ENCODE data around the gene F10.
A peak's percentile ranks its signal among the peaks of the same experiment; 100 is the strongest.

The F10 gene

GRCh38 chr13:113122550-113123225 lies at the start of gene F10:
Gene F10 (plus strand): TSS chr13:113122799. CDS start chr13:113122856, 57 bp downstream.
- Histone ChIP-seq H3K4me1 (ENCODE audit: control insufficient read depth in 2 of 2, insufficient read depth in 2 of 2, low read length in 2 of 2) (peaks cover 4 to 6% of the 10 kb centered on the region in 2 donors), H3K9ac (ENCODE audit: low read depth in 1 of 2, low read length in 2 of 2) (peak within 1 kb of the TSS in 1 of 2 donors; percentile 21), H3K9me3 (ENCODE audit: control insufficient read depth in 2 of 2, low read length in 2 of 2) (no peaks in the 10 kb centered on the region), H3K36me3 (ENCODE audit: control insufficient read depth in 2 of 2, insufficient read depth in 2 of 2, low read length in 2 of 2) (no peaks in the 10 kb centered on the region), H3K27ac (ENCODE audit: low read depth in 2 of 2, low read length in 2 of 2) (peak within 1 kb of the TSS; percentile 23 to 34), H3K4me3 (ENCODE audit: low read length in 2 of 2) (peak within 1 kb of the TSS; percentile 37 to 46), H3K27me3 (ENCODE audit: control insufficient read depth in 2 of 2, insufficient read depth in 2 of 2, low read length in 2 of 2) (peaks cover 0 to 2% of the 10 kb centered on the region in 2 donors)

- Histone ChIP-seq H3K27me3 (ENCODE audit: control insufficient read depth in 2 of 2, insufficient read depth in 2 of 2, low read length in 2 of 2) (no peaks in the 10 kb centered on the region), H3K27ac (ENCODE audit: low read depth in 2 of 2, low read length in 2 of 2) (no peak overlapping the region), H3K9ac (ENCODE audit: low read depth in 1 of 2, low read length in 2 of 2) (no peak overlapping the region), H3K36me3 (ENCODE audit: control insufficient read depth in 2 of 2, insufficient read depth in 2 of 2, low read length in 2 of 2) (peaks cover 16 to 33% of the 10 kb centered on the region in 2 donors), H3K9me3 (ENCODE audit: control insufficient read depth in 2 of 2, low read length in 2 of 2) (no peaks in the 10 kb centered on the region), H3K4me3 (ENCODE audit: low read length in 2 of 2) (no peak overlapping the region), H3K4me1 (ENCODE audit: control insufficient read depth in 2 of 2, insufficient read depth in 2 of 2, low read length in 2 of 2) (no peaks in the 10 kb centered on the region)
Measured at GRCh38 chr13:113073942-113074341, 48.7 kb upstream of the F10 start.

GRCh38 chr13:113074401-113074800 lies 48.2 kb upstream of the F10 start:
- H3K4me1 ChIP-seq (ENCODE audit: control insufficient read depth in 2 of 2, insufficient read depth in 2 of 2, low read length in 2 of 2), result no peaks in the 10 kb centered on the region
- peaks cover 16 to 35% of the 10 kb centered on the region in 2 donors for H3K36me3 ChIP-seq (ENCODE audit: control insufficient read depth in 2 of 2, insufficient read depth in 2 of 2, low read length in 2 of 2)
- no peak overlapping the region for H3K4me3 ChIP-seq (ENCODE audit: low read length in 2 of 2)
- no peaks in the 10 kb centered on the region for H3K9me3 ChIP-seq (ENCODE audit: control insufficient read depth in 2 of 2, low read length in 2 of 2)
- H3K27me3 ChIP-seq (ENCODE audit: control insufficient read depth in 2 of 2, insufficient read depth in 2 of 2, low read length in 2 of 2), result no peaks in the 10 kb centered on the region
- no peak overlapping the region for H3K27ac ChIP-seq (ENCODE audit: low read depth in 2 of 2, low read length in 2 of 2)
- no peak overlapping the region for H3K9ac ChIP-seq (ENCODE audit: low read depth in 1 of 2, low read length in 2 of 2)

DNA sequence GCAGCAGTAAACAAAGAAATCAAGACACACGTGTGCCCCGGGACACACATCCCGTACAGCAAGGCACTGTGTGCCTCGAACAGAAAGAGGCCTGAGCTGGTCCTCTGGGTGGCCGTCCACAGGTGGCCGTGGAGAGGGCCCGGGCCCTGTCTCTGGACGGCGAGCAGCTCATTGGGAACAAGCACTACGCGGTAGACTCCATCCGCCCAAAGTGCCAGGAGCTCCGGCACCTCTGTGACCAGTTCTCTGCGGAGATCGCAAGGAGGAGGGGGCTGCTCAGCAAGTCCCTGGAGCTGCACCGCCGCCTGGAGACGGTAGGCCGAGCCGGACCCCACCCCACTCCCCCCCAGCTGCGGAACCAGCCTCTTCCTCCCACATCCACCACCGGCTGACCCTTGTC lies 47.7 kb upstream of the F10 start:
- no peaks in the 10 kb centered on the region for H3K9me3 ChIP-seq (ENCODE audit: control insufficient read depth in 2 of 2, low read length in 2 of 2)
- H3K4me1 ChIP-seq (ENCODE audit: control insufficient read depth in 2 of 2, insufficient read depth in 2 of 2, low read length in 2 of 2), result no peaks in the 10 kb centered on the region
- H3K27ac ChIP-seq (ENCODE audit: low read depth in 2 of 2, low read length in 2 of 2), result no peak overlapping the region
- no peaks in the 10 kb centered on the region for H3K27me3 ChIP-seq (ENCODE audit: control insufficient read depth in 2 of 2, insufficient read depth in 2 of 2, low read length in 2 of 2)
- H3K9ac ChIP-seq (ENCODE audit: low read depth in 1 of 2, low read length in 2 of 2), result no peak overlapping the region
- H3K4me3 ChIP-seq (ENCODE audit: low read length in 2 of 2), result no peak overlapping the region
- peaks cover 15 to 32% of the 10 kb centered on the region in 2 donors for H3K36me3 ChIP-seq (ENCODE audit: control insufficient read depth in 2 of 2, insufficient read depth in 2 of 2, low read length in 2 of 2)

DNA sequence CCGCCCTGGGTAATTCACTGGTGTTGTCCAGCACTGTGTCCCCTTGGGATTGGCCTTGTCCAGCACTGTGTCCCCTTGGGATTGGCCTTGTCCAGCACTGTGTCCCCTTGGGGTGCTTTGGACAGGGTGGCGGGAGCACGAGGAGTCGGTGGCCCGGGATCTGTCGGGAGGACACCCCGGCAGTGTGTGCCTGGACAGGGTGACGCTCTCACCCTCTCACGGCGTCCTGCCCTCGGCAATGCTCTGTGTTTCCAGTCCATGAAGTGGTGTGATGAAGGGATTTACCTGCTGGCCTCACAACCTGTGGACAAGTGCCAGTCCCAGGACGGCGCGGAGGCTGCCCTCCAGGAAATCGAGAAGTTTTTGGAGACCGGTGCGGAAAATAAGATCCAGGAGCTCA lies 46.9 kb upstream of the F10 start:
- Histone ChIP-seq H3K4me1 (ENCODE audit: control insufficient read depth in 2 of 2, insufficient read depth in 2 of 2, low read length in 2 of 2) (no peaks in the 10 kb centered on the region), H3K4me3 (ENCODE audit: low read length in 2 of 2) (no peak overlapping the region), H3K27me3 (ENCODE audit: control insufficient read depth in 2 of 2, insufficient read depth in 2 of 2, low read length in 2 of 2) (no peaks in the 10 kb centered on the region), H3K36me3 (ENCODE audit: control insufficient read depth in 2 of 2, insufficient read depth in 2 of 2, low read length in 2 of 2) (peaks cover 7 to 29% of the 10 kb centered on the region in 2 donors), H3K27ac (ENCODE audit: low read depth in 2 of 2, low read length in 2 of 2) (no peak overlapping the region), H3K9me3 (ENCODE audit: control insufficient read depth in 2 of 2, low read length in 2 of 2) (no peaks in the 10 kb centered on the region), H3K9ac (ENCODE audit: low read depth in 1 of 2, low read length in 2 of 2) (no peak overlapping the region)

GRCh38 chr13:113076681-113077401 lies 45.8 kb upstream of the F10 start:
- Histone ChIP-seq H3K36me3 (ENCODE audit: control insufficient read depth in 2 of 2, insufficient read depth in 2 of 2, low read length in 2 of 2) (peaks cover 4 to 34% of the 10 kb centered on the region in 2 donors), H3K4me1 (ENCODE audit: control insufficient read depth in 2 of 2, insufficient read depth in 2 of 2, low read length in 2 of 2) (no peaks in the 10 kb centered on the region), H3K9me3 (ENCODE audit: control insufficient read depth in 2 of 2, low read length in 2 of 2) (no peaks in the 10 kb centered on the region), H3K27me3 (ENCODE audit: control insufficient read depth in 2 of 2, insufficient read depth in 2 of 2, low read length in 2 of 2) (no peaks in the 10 kb centered on the region), H3K4me3 (ENCODE audit: low read length in 2 of 2) (no peak overlapping the region), H3K9ac (ENCODE audit: low read depth in 1 of 2, low read length in 2 of 2) (no peak overlapping the region), H3K27ac (ENCODE audit: low read depth in 2 of 2, low read length in 2 of 2) (no peak overlapping the region)

- Histone ChIP-seq H3K4me1 (ENCODE audit: control insufficient read depth in 2 of 2, insufficient read depth in 2 of 2, low read length in 2 of 2) (no peaks in the 10 kb centered on the region), H3K36me3 (ENCODE audit: control insufficient read depth in 2 of 2, insufficient read depth in 2 of 2, low read length in 2 of 2) (peaks cover 4 to 34% of the 10 kb centered on the region in 2 donors), H3K27ac (ENCODE audit: low read depth in 2 of 2, low read length in 2 of 2) (no peak overlapping the region), H3K27me3 (ENCODE audit: control insufficient read depth in 2 of 2, insufficient read depth in 2 of 2, low read length in 2 of 2) (no peaks in the 10 kb centered on the region), H3K9ac (ENCODE audit: low read depth in 1 of 2, low read length in 2 of 2) (no peak overlapping the region), H3K4me3 (ENCODE audit: low read length in 2 of 2) (no peak overlapping the region), H3K9me3 (ENCODE audit: control insufficient read depth in 2 of 2, low read length in 2 of 2) (no peaks in the 10 kb centered on the region)
Measured at GRCh38 chr13:113077566-113077952, 45.0 kb upstream of the F10 start.

- no peaks in the 10 kb centered on the region for H3K27me3 ChIP-seq (ENCODE audit: control insufficient read depth in 2 of 2, insufficient read depth in 2 of 2, low read length in 2 of 2)
- H3K27ac ChIP-seq (ENCODE audit: low read depth in 2 of 2, low read length in 2 of 2), result no peak overlapping the region
- no peaks in the 10 kb centered on the region for H3K9me3 ChIP-seq (ENCODE audit: control insufficient read depth in 2 of 2, low read length in 2 of 2)
- no peaks in the 10 kb centered on the region for H3K4me1 ChIP-seq (ENCODE audit: control insufficient read depth in 2 of 2, insufficient read depth in 2 of 2, low read length in 2 of 2)
- peaks cover 3 to 31% of the 10 kb centered on the region in 2 donors for H3K36me3 ChIP-seq (ENCODE audit: control insufficient read depth in 2 of 2, insufficient read depth in 2 of 2, low read length in 2 of 2)
- no peak overlapping the region for H3K9ac ChIP-seq (ENCODE audit: low read depth in 1 of 2, low read length in 2 of 2)
- no peak overlapping the region for H3K4me3 ChIP-seq (ENCODE audit: low read length in 2 of 2)
Measured at GRCh38 chr13:113077953-113078901, 44.4 kb upstream of the F10 start.

- Histone ChIP-seq H3K4me3 (ENCODE audit: low read length in 2 of 2) (no peak overlapping the region), H3K27me3 (ENCODE audit: control insufficient read depth in 2 of 2, insufficient read depth in 2 of 2, low read length in 2 of 2) (no peaks in the 10 kb centered on the region), H3K9me3 (ENCODE audit: control insufficient read depth in 2 of 2, low read length in 2 of 2) (no peaks in the 10 kb centered on the region), H3K27ac (ENCODE audit: low read depth in 2 of 2, low read length in 2 of 2) (no peak overlapping the region), H3K9ac (ENCODE audit: low read depth in 1 of 2, low read length in 2 of 2) (no peak overlapping the region), H3K36me3 (ENCODE audit: control insufficient read depth in 2 of 2, insufficient read depth in 2 of 2, low read length in 2 of 2) (peaks cover 1 to 30% of the 10 kb centered on the region in 2 donors), H3K4me1 (ENCODE audit: control insufficient read depth in 2 of 2, insufficient read depth in 2 of 2, low read length in 2 of 2) (no peaks in the 10 kb centered on the region)
Measured at GRCh38 chr13:113078902-113079780, 43.5 kb upstream of the F10 start.

Measured in mucosa of rectum (tissue), 2 donors.